HepG2 (cell line): ENCODE results near the gene ACE2. TPM values are rescaled to one million over a fixed set of nuclear protein-coding genes. Genes with fewer than 3 reads are reported as not detected.

Experiments used
- ATAC-seq: fragments of 200-7000 bp; cut with Tn5 transposase; 3 replicates; pipeline ENCODE4 v1.9.1; 2020; ENCODE audit warnings: mild to moderate bottlenecking, moderate library complexity
- BruUV-seq: library from RNA; stranded (reverse); fragments of 400-500 nt; replicated peaks from 2 replicates; lab custom pipeline; 2021; lab: Mats Ljungman, UMichigan
- CTCF ChIA-PET: fragments of 300-600 bp; formaldehyde crosslinking; extraction: SDS; loops from one replicate; lab custom pipeline; 2021; ENCODE audit warnings: low total read pairs, inconsistent platforms, low intra/inter-chr PET ratio; lab: Yijun Ruan, JAX
- POLR2A ChIA-PET: fragments of 350-600 bp; sonication (Branson Sonifier 250); formaldehyde crosslinking; loops from one replicate; lab custom pipeline; 2020; ENCODE audit warnings: antibody characterized with exemption, inconsistent platforms; lab: Yijun Ruan, JAX
- DNase-seq: peaks from one replicate; pipeline ENCODE4 v3.0.0-alpha.2; 2015; ENCODE audit warnings: low spot score
- FAIRE-seq: peaks from 3 replicates; lab custom pipeline; 2011; peaks lifted over from hg19 to GRCh38; lab: Jason Lieb, UNC
- H2AFZ ChIP-seq: one replicate; pipeline ENCODE4 v1.6.1; 2011; ENCODE audit warnings: low read length, inconsistent platforms
- H3K27ac ChIP-seq: fragments of 300-600 bp; 3 replicates; pipeline ENCODE4 v1.8.0; 2011; ENCODE audit warnings: mixed run types, mild to moderate bottlenecking, mixed read lengths, low read length, inconsistent platforms; ENCODE audit not compliant: insufficient read depth; ENCODE audit errors: extremely low read length
- H3K27me3 ChIP-seq, 2 experiments: fragments of 200-600 bp in 1 of 2; 2 replicates in 1 of 2; 3 replicates in 1 of 2; pipeline versions ENCODE4 v1.6.0 to v1.8.0; 2011; ENCODE audit warnings: low read length in 2 of 2, mild to moderate bottlenecking in 2 of 2, moderate library complexity in 2 of 2, inconsistent platforms in 1 of 2; ENCODE audit not compliant: insufficient read depth in 2 of 2, control insufficient read depth in 1 of 2
- H3K36me3 ChIP-seq, 2 experiments: fragments of 200-600 bp in 1 of 2; replicated peaks in 1 of 2; 2 replicates in 1 of 2; 3 replicates in 1 of 2; pipeline versions ENCODE4 v1.5.1 to v1.8.0; 2011; ENCODE audit warnings: low read length in 2 of 2, inconsistent platforms in 1 of 2; ENCODE audit not compliant: insufficient read depth in 2 of 2, control insufficient read depth in 1 of 2
- H3K4me1 ChIP-seq: 2 replicates; pipeline ENCODE4 v1.5.1; 2012; ENCODE audit warnings: low read length, inconsistent platforms; ENCODE audit not compliant: insufficient read depth
- H3K4me2 ChIP-seq: 2 replicates; pipeline ENCODE4 v1.6.0; 2011; ENCODE audit warnings: low read depth, low read length, inconsistent platforms
- H3K4me3 ChIP-seq, 3 experiments: fragments of 200-600 bp in 1 of 3; sonication (generic), shearing (Covaris generic) in 1 of 3; replicated peaks in 1 of 3; 2 replicates each; pipeline ENCODE4 v1.5.1; 2011 to 2016; ENCODE audit warnings: low read length in 3 of 3, inconsistent platforms in 2 of 3, low read depth in 2 of 3, mild to moderate bottlenecking in 2 of 3, control low read depth in 1 of 3, mixed read lengths in 1 of 3; ENCODE audit not compliant: insufficient read depth in 1 of 3
- H3K79me2 ChIP-seq: one replicate; pipeline ENCODE4 v1.6.1; 2011; ENCODE audit warnings: low read length, inconsistent platforms; ENCODE audit not compliant: insufficient read depth
- H3K9ac ChIP-seq: 2 replicates; pipeline ENCODE4 v1.6.0; 2011; ENCODE audit warnings: mild to moderate bottlenecking, low read depth, low read length, inconsistent platforms; ENCODE audit not compliant: insufficient read depth
- H3K9me3 ChIP-seq: 2 replicates; pipeline ENCODE4 v1.5.1; 2012; ENCODE audit warnings: mild to moderate bottlenecking, low read length
- H4K20me1 ChIP-seq: 2 replicates; pipeline ENCODE4 v1.6.0; 2011; ENCODE audit warnings: inconsistent platforms, mild to moderate bottlenecking, low read length, moderate library complexity; ENCODE audit not compliant: insufficient read depth
- FOXP1 ChIP-seq, 2 experiments: fragments of 450-650 bp in 1 of 2; IDR thresholded peaks; 2 replicates each; pipeline ENCODE4 v1.6.1; 2017 to 2018; ENCODE audit warnings: antibody characterized with exemption in 1 of 2
- SYNCRIP ChIP-seq: fragments of 200-400 bp; formaldehyde crosslinking; IDR thresholded peaks from 2 replicates; pipeline ENCODE4 v1.6.1; 2018; ENCODE audit warnings: mild to moderate bottlenecking, low read depth, low read length; ENCODE audit not compliant: insufficient read depth
- TOPORS ChIP-seq: sonication (generic); formaldehyde crosslinking; IDR thresholded peaks from 2 replicates; pipeline ENCODE4 v1.8.0; 2023; ENCODE audit warnings: mild to moderate bottlenecking, missing genetic modification reagents
- ZMYM2 ChIP-seq: sonication (generic); formaldehyde crosslinking; IDR thresholded peaks from 2 replicates; pipeline ENCODE4 v1.8.0; 2022; ENCODE audit warnings: mild to moderate bottlenecking, missing genetic modification reagents
- ZNF333 ChIP-seq: sonication (generic); formaldehyde crosslinking; IDR thresholded peaks from 2 replicates; pipeline ENCODE4 v1.4.0; 2020; ENCODE audit warnings: mild to moderate bottlenecking, missing genetic modification reagents, borderline replicate concordance
- ZNF431 ChIP-seq: sonication (generic); formaldehyde crosslinking; IDR thresholded peaks from 2 replicates; pipeline ENCODE4 v1.9.0; 2022; ENCODE audit warnings: missing genetic modification reagents, low read depth, mild to moderate bottlenecking, borderline replicate concordance
- ZNF546 ChIP-seq: sonication (generic); formaldehyde crosslinking; conservative IDR thresholded peaks from 2 replicates; pipeline ENCODE4 v1.8.1; 2023; ENCODE audit warnings: mild to moderate bottlenecking, missing genetic modification reagents
- ZNF766 ChIP-seq: sonication (generic); formaldehyde crosslinking; IDR thresholded peaks from 2 replicates; pipeline ENCODE4 v1.5.0; 2020; ENCODE audit warnings: missing genetic modification reagents, borderline replicate concordance
- in situ Hi-C: cut with HindIII; loops from 2 replicates; pipeline ENCODE4 v1.10.0; 2017; ENCODE audit warnings: low pct_unique_long_range_greater_than_20kb; ENCODE audit not compliant: extremely low pct_ligation_motif_present
- intact Hi-C: fragments of 100-400 bp; cut with micrococcal nuclease; formaldehyde crosslinking; loops from one replicate; pipeline ENCODE4 v1.10.0; 2022; ENCODE audit not compliant: unreplicated experiment
- polyA plus RNA-seq, 8 experiments: library from polyadenylated mRNA; depleted of rRNA in 3 of 8; stranded (reverse) in 7 of 8; unstranded in 1 of 8; fragments of >200 nt; fragmentation: Illumina TruSeq in 4 of 8; extraction: Trizol in 4 of 8; gene quantifications; 2 replicates each; pipeline versions ENCODE4 v1.2.1 to v1.2.3, GENCODE V29; 2011 to 2016; ENCODE audit warnings: low read depth in 4 of 8, missing spikeins in 1 of 8, mixed read lengths in 1 of 8; ENCODE audit not compliant: insufficient read depth in 1 of 8
- total RNA-seq, 5 experiments: library from RNA; depleted of rRNA; stranded (reverse); fragments of >200 nt; fragmentation: Illumina TruSeq; extraction: Trizol; gene quantifications; 2 replicates each; pipeline ENCODE4 v1.2.3, GENCODE V29; 2016; ENCODE audit warnings: low read depth in 1 of 5
- TF ChIP-seq, protein P1 (sequence below): IDR thresholded peaks from 2 replicates; pipeline ENCODE4 v1.6.1; 2016; ENCODE audit warnings: low read depth, borderline replicate concordance
- TF ChIP-seq, protein P2 (sequence below): sonication (generic); formaldehyde crosslinking; IDR thresholded peaks from 2 replicates; pipeline ENCODE4 v1.4.0; 2020; ENCODE audit warnings: missing genetic modification reagents, borderline replicate concordance
- TF ChIP-seq, protein P3 (sequence below): sonication (generic); formaldehyde crosslinking; IDR thresholded peaks from 2 replicates; pipeline ENCODE4 v1.4.0; 2020; ENCODE audit warnings: missing genetic modification reagents
- TF ChIP-seq, protein P4 (sequence below): sonication (generic); formaldehyde crosslinking; IDR thresholded peaks from 2 replicates; pipeline ENCODE4 v1.4.0; 2020; ENCODE audit warnings: missing genetic modification reagents

Gene ACE2
- total and polyA plus RNA-seq, 2 of the 13 experiments (the other 11 are each of a cell fraction or from before 2014, with no cell fraction given): 0.46 to 3.1 TPM

DNA sequence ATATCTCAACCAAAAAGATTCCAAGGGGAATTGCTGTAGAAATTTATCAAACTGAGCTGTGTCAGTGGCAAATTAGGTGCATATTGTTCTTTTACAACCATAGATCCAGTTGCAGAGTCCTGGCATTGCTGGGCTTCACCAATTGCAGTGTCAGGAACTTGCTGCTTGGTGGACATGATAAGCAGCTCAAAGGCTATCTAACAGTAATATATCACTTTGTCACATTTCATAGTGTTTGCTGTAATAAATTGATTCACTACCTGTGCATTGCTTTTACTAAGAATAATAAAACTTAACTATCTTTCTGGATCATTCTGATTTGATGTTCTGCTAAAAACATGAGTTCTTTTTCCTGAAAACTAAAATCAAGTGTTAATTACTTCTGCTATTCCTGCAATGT, 30.9 kb upstream of the ACE2 start:
- Histone ChIP-seq H3K79me2 (no peaks in the 10 kb centered on the region), H2AFZ (no peak overlapping the region), H3K4me1 (no peaks in the 10 kb centered on the region), H4K20me1 (no peaks in the 10 kb centered on the region), H3K27ac (no peak overlapping the region), H3K27me3 (no peaks in the 10 kb centered on the region), H3K4me3 (no peak overlapping the region), H3K9me3 (no peaks in the 10 kb centered on the region), H3K9ac (no peak overlapping the region), H3K36me3 (no peaks in the 10 kb centered on the region), H3K4me2 (no peak overlapping the region)
- POLR2A ChIA-PET: no interaction called here
- in situ Hi-C loops: no loop called here
- intact Hi-C loops: no loop called here
- DNase-seq (no peak), ATAC-seq (no peak), FAIRE-seq (no peak)
- BruUV-seq: no TSS peak
- CTCF ChIA-PET: no interaction called here
- TF ChIP-seq ZNF766 (CRISPR knock-in tag) (no peak), ZNF333 (no peak), ZNF546 (CRISPR knock-in tag) (no peak), ZNF431 (no peak), FOXP1 (IDR thresholded peaks at IDR 0.05) (no peak), FOXP1 (CRISPR knock-in tag; IDR thresholded peaks at IDR 0.05) (no peak), ZMYM2 (CRISPR knock-in tag) (no peak), TOPORS (CRISPR knock-in tag) (no peak), SYNCRIP (no peak)
- TF ChIP-seq, protein P1, sequence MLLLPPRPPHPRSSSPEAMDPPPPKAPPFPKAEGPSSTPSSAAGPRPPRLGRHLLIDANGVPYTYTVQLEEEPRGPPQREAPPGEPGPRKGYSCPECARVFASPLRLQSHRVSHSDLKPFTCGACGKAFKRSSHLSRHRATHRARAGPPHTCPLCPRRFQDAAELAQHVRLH (CRISPR knock-in tag): no peak
- TF ChIP-seq, protein P2, sequence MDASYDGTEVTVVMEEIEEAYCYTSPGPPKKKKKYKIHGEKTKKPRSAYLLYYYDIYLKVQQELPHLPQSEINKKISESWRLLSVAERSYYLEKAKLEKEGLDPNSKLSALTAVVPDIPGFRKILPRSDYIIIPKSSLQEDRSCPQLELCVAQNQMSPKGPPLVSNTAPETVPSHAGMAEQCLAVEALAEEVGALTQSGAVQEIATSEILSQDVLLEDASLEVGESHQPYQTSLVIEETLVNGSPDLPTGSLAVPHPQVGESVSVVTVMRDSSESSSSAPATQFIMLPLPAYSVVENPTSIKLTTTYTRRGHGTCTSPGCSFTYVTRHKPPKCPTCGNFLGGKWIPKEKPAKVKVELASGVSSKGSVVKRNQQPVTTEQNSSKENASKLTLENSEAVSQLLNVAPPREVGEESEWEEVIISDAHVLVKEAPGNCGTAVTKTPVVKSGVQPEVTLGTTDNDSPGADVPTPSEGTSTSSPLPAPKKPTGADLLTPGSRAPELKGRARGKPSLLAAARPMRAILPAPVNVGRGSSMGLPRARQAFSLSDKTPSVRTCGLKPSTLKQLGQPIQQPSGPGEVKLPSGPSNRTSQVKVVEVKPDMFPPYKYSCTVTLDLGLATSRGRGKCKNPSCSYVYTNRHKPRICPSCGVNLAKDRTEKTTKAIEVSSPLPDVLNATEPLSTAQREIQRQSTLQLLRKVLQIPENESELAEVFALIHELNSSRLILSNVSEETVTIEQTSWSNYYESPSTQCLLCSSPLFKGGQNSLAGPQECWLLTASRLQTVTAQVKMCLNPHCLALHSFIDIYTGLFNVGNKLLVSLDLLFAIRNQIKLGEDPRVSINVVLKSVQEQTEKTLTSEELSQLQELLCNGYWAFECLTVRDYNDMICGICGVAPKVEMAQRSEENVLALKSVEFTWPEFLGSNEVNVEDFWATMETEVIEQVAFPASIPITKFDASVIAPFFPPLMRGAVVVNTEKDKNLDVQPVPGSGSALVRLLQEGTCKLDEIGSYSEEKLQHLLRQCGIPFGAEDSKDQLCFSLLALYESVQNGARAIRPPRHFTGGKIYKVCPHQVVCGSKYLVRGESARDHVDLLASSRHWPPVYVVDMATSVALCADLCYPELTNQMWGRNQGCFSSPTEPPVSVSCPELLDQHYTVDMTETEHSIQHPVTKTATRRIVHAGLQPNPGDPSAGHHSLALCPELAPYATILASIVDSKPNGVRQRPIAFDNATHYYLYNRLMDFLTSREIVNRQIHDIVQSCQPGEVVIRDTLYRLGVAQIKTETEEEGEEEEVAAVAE (CRISPR knock-in tag): no peak
- TF ChIP-seq, protein P3, sequence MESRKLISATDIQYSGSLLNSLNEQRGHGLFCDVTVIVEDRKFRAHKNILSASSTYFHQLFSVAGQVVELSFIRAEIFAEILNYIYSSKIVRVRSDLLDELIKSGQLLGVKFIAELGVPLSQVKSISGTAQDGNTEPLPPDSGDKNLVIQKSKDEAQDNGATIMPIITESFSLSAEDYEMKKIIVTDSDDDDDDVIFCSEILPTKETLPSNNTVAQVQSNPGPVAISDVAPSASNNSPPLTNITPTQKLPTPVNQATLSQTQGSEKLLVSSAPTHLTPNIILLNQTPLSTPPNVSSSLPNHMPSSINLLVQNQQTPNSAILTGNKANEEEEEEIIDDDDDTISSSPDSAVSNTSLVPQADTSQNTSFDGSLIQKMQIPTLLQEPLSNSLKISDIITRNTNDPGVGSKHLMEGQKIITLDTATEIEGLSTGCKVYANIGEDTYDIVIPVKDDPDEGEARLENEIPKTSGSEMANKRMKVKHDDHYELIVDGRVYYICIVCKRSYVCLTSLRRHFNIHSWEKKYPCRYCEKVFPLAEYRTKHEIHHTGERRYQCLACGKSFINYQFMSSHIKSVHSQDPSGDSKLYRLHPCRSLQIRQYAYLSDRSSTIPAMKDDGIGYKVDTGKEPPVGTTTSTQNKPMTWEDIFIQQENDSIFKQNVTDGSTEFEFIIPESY (CRISPR knock-in tag): no peak
- TF ChIP-seq, protein P4, sequence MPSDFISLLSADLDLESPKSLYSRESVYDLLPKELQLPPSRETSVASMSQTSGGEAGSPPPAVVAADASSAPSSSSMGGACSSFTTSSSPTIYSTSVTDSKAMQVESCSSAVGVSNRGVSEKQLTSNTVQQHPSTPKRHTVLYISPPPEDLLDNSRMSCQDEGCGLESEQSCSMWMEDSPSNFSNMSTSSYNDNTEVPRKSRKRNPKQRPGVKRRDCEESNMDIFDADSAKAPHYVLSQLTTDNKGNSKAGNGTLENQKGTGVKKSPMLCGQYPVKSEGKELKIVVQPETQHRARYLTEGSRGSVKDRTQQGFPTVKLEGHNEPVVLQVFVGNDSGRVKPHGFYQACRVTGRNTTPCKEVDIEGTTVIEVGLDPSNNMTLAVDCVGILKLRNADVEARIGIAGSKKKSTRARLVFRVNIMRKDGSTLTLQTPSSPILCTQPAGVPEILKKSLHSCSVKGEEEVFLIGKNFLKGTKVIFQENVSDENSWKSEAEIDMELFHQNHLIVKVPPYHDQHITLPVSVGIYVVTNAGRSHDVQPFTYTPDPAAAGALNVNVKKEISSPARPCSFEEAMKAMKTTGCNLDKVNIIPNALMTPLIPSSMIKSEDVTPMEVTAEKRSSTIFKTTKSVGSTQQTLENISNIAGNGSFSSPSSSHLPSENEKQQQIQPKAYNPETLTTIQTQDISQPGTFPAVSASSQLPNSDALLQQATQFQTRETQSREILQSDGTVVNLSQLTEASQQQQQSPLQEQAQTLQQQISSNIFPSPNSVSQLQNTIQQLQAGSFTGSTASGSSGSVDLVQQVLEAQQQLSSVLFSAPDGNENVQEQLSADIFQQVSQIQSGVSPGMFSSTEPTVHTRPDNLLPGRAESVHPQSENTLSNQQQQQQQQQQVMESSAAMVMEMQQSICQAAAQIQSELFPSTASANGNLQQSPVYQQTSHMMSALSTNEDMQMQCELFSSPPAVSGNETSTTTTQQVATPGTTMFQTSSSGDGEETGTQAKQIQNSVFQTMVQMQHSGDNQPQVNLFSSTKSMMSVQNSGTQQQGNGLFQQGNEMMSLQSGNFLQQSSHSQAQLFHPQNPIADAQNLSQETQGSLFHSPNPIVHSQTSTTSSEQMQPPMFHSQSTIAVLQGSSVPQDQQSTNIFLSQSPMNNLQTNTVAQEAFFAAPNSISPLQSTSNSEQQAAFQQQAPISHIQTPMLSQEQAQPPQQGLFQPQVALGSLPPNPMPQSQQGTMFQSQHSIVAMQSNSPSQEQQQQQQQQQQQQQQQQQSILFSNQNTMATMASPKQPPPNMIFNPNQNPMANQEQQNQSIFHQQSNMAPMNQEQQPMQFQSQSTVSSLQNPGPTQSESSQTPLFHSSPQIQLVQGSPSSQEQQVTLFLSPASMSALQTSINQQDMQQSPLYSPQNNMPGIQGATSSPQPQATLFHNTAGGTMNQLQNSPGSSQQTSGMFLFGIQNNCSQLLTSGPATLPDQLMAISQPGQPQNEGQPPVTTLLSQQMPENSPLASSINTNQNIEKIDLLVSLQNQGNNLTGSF (CRISPR knock-in tag): no peak
